ENCODE results near the gene HTR6.

HTR6 gene

GRCh38 chr1:19657511-19657910, 7.2 kb upstream of the HTR6 start:
- no peak for DNase-seq

- DNase-seq: no peak
Measured at GRCh38 chr1:19658186-19658585, 6.5 kb upstream of the HTR6 start.

GRCh38 chr1:19661721-19662228, 2.9 kb upstream of the HTR6 start:
- peak in 1 of 2 experiments; percentile 24 for DNase-seq

- no peak for DNase-seq
Measured at GRCh38 chr1:19662313-19662712, 2.4 kb upstream of the HTR6 start.

GRCh38 chr1:19665186-19665495, 466 bp downstream of the HTR6 start:
- DNase-seq: no peak

- no peak for DNase-seq
Measured at GRCh38 chr1:19665496-19666465, 1.1 kb downstream of the HTR6 start.

- DNase-seq: no peak
Measured at GRCh38 chr1:19668888-19669287, 4.2 kb downstream of the HTR6 start.

- DNase-seq: no peak
Measured at GRCh38 chr1:19670787-19671186, 6.1 kb downstream of the HTR6 start.

- DNase-seq: no peak
Measured at GRCh38 chr1:19672237-19672636, 7.6 kb downstream of the HTR6 start.

GRCh38 chr1:19675797-19676196, 11.1 kb downstream of the HTR6 start:
- no peak for DNase-seq

GRCh38 chr1:19676438-19676922, 11.8 kb downstream of the HTR6 start:
- DNase-seq: no peak

GRCh38 chr1:19678493-19678892, 13.8 kb downstream of the HTR6 start:
- DNase-seq: no peak

- DNase-seq: no peak
Measured at GRCh38 chr1:19678931-19679453, 14.3 kb downstream of the HTR6 start.

GRCh38 chr1:19679691-19680090, 15.0 kb downstream of the HTR6 start:
- DNase-seq: no peak

GRCh38 chr1:19680644-19681043, 16.0 kb downstream of the HTR6 start:
- DNase-seq: no peak

- DNase-seq: no peak
Measured at GRCh38 chr1:19682257-19682656, 17.6 kb downstream of the HTR6 start.

GRCh38 chr1:19682901-19683300, 18.2 kb downstream of the HTR6 start:
- DNase-seq: no peak

GRCh38 chr1:19683351-19683750, 18.7 kb downstream of the HTR6 start:
- DNase-seq: no peak

GRCh38 chr1:19684677-19685076, 20.0 kb downstream of the HTR6 start:
- DNase-seq: no peak

GRCh38 chr1:19685994-19686393, 21.3 kb downstream of the HTR6 start:
- DNase-seq: no peak

- no peak for DNase-seq
Measured at GRCh38 chr1:19687414-19687813, 22.7 kb downstream of the HTR6 start.

- no peak for DNase-seq
Measured at GRCh38 chr1:19688041-19688842, 23.6 kb downstream of the HTR6 start.

GRCh38 chr1:19689085-19689757, 24.5 kb downstream of the HTR6 start:
- no peak for DNase-seq
